CMK (cell line): ENCODE data around the gene BRINP3.
A peak's percentile ranks its signal among the peaks of the same experiment; 100 is the strongest.

Source experiments
- DNase-seq: peaks from one replicate; pipeline ENCODE4 v3.0.0-alpha.2; 2010; ENCODE audit warnings: low read depth

Gene BRINP3

DNA sequence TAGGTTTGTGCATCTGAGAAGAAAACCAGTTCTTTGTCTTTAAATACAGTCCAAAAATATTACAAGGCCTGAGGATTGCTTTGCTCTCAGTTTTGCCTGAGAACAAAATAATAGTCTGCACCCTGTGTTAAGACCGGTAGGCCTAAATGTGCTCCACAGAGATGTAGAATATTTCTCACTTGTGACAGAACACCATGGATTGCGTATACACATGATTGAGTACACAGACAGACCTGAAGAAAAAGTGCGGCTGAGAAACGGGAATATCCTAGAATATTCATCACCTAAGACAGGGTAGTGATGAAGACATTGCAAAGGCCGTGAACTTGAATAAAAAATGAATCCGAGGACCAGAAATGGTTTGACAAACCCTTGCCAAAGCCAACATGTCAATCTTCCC lies 155.4 kb downstream of the BRINP3 start:
- DNase-seq = no peak

DNA sequence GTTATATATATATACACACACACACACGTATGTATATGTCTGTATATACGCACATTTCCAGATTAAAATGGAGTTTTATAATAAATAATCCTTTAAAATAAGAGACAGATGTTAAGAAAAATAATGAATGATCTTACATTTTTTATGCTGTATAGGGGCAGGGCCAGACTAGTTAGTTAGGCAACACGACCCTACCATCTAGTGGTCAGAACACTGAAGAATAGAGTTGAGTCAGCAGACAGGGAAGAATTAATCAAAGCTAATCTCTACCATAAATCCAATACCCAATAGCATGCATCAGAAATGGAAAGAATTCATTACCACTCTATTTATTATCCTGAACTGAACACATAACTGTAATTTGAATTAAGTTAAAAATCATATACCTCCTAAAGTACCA lies 156.7 kb downstream of the BRINP3 start:
- DNase-seq = peak; percentile 20

DNA sequence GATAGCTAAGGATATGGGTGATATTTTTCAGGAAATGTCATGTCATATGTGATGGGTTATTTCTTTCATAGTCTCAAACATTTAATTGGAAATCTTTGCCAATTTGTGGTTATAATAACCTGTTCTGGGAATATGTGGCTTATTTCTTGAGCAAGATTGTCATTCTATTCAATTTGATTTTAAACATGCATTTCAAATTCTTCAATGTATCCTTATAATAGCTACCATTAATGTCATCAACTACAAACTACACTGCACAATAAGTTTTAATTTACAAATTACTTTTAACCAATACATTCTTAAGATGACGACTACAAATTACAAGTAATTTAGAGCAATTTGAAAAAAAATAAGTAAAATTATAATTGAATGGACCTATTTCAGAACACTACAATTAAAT lies 164.9 kb downstream of the BRINP3 start:
- no peak for DNase-seq

DNA sequence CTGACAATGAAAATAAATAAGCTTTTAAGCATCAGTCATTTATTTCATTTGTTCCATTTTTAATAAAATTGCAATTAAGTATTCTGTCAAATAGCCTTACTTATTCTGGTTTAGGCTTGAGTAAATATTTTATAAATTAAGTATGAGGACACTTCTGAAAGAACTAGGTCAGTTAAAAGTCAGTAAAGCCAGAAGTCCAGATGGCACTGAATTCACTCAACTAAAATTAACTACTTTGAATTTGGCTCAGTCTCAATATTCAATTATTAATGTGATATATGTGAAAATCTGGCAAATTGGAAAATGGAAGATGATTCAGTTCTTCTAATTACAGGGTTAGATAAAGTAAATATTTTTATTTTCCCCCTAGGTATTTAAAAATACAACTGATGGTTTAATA lies 174.2 kb downstream of the BRINP3 start:
- no peak for DNase-seq

DNA sequence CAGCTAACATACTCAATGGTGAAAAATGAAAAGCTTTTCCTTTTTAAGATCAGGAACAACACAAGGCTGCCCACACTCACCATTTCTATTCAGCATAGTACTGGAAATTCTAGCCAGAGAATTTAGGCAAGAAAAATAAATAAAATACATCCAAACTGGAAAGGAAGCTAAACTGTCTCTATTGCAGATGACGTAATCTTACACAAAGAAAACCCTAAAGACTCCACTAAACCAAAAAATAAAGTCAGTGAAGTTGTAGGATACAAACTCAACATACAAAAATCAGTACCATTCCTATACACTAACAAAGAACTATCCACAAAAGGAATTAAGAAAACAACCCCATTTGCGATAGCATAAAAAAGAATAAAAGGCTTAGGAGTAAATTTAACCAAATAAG lies 181.2 kb downstream of the BRINP3 start:
- DNase-seq = no peak

DNA sequence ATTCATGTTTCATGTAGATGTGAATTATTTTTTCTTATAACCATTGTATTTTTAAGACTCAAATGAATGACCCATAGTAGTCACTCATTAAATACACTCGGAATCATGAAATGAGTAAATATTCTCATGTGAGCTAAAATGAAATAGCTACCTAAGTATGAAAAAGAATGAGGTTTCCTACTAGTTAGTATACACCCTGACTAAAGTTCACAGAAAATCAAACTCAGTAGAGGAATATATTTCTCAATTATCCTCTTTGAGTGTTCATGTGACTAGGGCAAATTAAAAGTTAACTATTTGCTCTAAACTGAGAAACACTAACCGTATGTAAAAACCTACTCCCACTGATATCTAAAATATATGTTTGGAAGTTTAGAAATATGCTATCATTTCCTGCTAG lies 187.8 kb downstream of the BRINP3 start:
- DNase-seq = no peak

DNA sequence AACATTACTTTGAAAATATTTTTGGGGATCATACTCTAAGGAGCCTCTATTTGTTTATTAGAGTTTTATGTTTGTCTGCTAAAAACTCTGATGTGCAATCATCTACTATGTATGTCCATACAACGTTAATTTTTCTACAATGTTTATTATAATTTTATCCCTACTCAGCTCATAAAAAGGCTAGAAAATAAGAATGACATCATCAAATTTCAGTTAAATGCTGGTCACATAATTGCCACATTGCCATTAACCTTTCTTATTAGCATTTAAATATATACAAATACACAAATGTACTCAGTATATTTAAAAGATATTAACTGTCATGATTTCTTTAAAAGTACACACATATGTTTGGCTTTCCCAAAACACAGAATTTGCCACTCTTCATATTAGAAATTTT lies 191.6 kb downstream of the BRINP3 start:
- DNase-seq = no peak

DNA sequence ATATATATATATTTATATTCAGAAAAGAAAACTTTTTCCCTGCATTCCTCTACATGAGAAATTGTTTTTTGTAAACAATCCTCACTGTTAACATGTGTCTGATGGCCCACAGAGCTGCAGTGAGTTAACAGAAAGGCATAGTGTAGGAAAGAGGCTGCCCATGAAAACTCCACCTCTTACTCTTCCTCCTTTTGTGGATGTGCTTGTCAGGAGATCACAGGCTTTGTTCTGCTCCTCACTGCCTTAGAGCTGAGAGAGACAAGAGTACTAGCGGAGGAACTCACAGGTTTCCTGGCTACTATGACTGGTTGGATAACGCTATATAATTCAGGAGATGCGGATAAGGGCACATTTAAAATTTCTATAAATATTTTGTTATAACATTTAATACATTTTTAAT lies 200.6 kb downstream of the BRINP3 start:
- no peak for DNase-seq

DNA sequence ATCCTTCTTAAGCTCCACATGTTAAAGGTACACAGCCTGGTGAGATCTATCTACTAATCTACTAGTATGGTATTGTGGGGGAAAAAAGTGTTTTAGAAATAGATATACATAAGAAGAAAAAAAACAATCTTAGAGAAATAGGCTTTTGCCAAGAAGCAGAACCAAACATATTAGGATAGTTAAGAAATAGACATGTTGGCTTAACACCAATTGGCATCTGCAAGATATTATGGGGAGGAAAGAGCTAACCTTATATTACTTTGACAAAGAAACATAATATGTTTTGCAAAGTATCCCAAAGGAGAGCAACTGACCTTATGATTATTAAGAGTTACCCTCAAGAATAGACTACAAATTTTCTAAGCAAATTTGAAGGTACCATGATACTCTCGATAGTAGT lies 202.9 kb downstream of the BRINP3 start:
- no peak for DNase-seq

DNA sequence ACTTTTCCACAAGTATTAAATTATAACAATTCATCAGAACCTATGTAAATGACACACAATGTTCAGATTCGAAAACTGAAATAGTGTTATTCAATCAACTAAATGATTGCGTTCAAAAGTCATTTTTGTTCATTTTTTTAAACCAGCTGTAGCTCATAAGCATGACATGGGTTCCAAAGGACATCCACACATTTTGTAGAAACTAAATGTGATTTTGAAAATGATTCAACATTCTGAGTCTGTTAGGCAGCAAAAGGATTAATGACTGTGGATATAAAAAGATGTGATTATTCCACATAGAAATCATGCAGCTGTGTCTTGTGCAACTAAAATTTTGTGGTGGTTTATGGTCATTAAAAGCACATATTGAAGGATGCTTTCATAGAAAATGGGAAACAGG lies 204.5 kb downstream of the BRINP3 start:
- DNase-seq = no peak

DNA sequence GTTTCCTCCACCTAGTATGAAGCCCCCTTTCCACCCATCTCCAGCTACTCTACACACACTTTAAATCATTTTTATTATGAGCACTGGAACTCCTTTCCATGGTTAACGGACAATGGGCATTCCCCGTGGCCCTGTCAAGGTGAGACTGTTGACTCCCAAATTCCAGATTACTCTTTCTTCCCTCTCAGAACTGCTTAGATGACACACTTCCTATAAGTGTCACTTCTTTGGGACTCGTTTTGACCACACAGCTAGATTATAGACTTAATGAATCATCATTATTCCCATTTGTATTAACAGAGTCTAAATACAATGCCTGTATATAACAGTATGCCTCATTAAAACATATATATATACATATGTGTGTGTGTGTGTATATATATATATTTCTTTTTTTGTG lies 215.1 kb downstream of the BRINP3 start:
- no peak for DNase-seq

DNA sequence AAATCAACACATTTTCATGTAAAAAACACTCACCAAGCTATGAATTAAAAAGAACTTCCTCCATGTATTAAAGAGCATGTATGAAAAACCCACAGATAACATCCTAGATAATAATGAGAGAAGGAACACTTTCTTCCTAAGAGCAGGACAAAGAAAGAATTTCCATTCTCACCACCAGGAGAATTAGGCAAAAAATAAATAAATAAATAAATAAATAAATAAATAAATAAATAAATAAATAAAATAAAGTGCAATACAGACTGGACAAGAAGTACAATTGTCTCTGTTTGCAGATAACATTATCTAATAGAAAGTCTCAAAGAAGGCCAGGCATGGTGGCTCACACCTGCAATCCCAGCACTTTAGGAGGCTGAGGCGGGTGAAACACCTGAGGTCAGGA lies 218.2 kb downstream of the BRINP3 start:
- no peak for DNase-seq

DNA sequence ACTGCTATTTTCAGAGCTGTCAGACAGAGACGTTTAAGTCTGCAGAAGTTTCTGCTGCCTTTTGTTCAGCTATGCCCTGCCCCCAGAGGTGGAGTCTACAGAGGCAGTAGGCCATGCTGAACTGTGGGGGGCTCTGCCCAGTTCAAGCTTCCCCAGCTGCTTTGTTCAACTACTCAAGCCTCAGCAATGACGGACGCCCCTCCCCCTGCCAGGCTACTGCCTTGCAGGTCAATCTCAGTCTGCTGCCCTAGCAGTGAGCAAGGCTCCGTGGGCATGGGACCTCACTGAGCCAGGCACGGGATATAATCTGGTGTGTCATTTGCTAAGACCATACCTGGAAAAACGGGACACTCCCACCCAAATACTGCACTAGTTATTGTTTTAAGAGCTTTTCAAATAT lies 219.7 kb downstream of the BRINP3 start:
- no peak for DNase-seq

DNA sequence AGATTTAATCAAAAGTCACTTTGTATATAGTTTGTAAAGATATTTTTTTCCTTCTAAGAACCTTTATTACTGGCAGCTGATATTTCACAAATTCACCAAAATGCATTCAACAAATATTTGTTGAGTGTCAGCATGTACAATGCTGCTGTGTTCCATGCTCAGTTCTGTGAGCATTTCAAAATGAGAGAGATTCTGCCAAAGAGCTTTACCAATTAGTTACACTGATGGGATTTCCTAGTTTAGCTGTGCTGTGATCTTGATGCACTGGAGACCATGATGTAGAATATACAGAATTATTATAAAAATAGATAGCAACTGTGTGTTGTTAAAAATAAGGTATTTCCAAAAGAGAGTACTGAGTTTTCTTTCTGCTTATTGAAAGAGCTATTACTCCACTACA lies 225.6 kb downstream of the BRINP3 start:
- DNase-seq = no peak

DNA sequence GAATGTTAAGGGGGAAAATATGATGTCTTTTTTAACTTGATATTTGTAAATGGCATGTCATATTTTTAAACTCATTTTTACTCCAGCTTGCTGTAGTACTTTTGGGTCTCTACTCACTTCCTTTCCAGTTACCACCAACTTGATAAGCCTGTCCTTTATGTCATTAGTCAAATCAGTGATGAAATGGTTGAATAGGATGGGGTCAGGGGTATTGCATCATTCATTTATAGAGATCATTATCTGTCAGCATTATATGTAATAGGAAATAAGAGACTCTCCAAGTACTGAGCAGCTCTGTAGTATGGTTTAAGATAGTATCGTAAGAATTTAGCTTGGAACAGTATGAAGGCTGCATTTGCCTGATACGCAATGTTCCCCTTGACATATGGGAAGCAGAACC lies 227.3 kb downstream of the BRINP3 start:
- DNase-seq = peak; percentile 12

DNA sequence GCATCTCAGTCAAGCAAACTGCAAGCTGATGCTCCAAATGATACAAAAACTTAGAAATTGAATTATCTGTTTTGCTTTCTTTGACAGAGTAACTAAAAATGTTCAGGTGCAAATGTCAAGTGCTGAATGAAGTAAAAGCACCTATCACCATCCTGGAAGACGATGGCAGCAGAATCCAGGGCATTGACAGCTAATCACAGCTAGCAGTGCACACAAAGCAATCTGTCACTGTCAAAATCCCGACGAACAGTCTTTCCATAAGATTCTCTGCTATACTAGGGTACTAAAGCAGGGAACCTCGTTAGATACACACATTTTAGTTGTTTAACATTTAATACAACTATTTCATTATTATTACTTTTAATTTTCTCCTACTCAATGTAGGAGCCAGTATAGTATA lies 233.3 kb downstream of the BRINP3 start:
- DNase-seq = no peak

DNA sequence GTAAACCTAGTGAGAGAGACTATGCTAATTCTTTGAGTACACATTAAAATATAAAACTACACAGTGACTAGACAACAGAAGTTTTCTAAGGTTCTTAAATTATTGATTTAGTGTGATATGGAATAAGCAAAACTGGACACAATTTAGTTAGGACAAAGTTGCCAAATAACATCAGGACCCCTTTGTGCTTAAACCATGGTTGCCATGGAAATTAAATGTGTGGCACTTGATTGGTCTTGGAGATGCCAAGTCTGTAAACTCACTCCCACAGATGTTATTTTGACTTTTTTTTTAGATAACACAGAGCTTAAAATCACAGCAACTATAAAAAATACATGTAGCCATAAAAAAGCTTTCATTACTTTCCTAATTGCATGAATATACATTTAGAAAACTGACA lies 234.6 kb downstream of the BRINP3 start:
- DNase-seq = no peak

DNA sequence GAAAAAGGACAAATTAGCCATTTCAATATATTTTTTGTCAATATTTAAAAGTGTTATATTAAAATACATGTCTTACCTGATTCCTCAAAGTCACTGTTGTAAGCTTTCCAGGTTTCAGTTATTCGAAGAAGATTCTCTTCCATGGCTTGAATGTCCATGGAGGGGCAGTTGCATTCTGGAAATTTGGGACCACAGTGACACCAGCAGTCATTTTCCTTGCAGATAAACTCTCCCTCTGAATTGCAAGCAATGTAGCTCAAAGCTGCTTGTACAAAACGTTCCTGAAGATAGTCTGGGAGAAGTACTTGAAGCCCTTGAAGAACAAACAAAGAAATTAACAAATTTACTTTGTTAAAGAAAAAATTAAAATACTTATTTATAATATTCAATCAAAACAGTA lies 251.7 kb downstream of the BRINP3 start:
- DNase-seq = no peak

DNA sequence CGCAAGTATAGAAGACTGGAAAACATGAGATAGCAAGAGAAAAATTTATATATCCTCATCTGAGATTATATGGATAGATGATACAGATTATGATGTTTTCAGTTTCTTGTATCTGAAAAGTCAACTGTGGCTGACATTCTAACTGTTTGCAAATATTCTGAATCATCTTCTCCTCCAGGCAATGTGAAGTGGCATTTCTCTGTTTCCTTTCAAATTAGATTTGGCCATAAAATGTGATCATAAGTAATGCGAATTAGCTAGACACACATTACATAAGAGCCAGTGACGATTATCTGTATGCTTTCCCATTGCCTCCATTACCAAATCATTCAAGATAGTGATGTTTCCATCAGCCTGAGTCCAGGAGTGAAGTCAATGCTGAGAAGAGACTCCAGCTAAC lies 265.2 kb downstream of the BRINP3 start:
- DNase-seq = no peak

DNA sequence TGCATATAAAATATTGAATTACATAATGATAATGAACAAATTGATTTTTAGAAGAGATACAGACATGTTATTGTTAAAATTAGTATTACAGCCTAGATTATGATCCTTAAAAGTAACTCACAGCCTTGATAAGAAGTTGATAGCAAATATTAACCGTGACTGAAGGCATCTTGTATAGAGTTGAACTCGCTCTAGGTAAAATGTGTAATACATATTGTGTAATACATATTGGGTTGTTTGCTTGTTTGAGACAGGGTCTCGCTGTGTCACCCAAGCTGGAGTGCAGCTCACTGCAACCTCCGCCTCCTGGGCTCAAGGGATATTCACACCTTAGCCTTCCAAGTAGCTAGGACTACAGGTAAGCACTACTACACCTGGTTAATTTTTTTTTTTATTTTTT lies 269.9 kb downstream of the BRINP3 start:
- DNase-seq = no peak

DNA sequence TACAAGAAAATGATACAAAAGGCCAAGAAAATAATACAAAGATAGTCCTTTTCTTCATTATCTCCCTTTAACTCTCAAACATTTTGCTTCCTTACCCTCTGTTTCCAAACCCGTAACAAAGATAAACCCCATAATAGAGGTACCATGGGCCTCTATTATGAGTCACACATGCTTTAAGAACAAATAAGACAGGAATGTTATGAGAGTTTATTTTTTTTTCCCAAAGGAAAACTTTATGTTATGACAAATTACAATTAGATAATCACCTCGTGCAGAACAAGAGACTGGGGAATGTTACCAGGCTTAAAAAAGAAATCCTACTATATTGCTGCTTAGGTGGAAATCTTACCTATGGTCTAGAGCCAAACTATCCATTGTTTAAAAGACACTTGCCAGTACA lies 272.0 kb downstream of the BRINP3 start:
- no peak for DNase-seq

DNA sequence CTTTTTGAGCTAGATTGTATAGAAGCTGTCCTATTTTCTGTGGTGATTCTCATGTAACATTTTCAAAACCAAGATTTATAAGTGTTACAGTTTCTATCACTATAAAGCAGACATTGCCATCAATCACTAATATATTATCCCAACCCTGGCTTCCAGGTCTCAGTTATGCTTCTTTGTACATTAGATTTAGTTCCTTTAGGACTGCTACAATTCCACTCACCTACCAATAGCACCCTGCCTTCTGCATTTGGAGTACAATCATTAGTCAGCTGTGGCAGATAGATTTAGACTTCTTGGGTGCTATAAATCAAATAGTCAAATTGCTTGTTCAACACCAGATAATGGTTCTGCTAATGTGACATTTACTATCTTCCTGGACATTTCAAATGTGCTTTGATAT lies 281.6 kb downstream of the BRINP3 start:
- DNase-seq = no peak

DNA sequence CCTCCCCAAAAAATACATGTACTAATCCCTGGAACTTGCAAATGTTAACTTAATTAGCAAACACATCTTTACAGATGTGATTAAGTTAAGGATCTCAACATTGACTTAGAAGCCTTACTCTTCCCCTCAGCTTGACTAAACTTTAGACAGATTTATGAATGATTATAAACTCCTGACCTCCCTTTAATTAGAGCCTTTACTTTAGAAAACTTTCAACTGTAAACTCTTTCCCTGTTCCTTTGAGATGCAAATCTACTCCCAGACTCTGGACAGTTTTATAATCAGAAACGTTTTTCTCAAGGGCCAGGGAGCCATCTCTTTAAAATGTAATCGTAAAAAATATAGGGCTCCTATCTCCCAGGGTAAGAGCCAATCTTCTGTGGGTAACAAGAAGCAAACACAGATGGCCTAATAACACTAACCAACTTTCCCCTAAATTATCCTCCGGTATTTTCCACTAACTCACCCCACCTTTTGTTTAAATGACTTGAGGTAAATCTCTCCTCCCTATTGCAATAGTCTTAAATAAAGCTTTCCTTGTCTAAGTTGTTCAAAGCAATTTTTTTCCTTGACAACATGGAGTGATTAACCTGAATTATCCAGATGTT lies 284.1 kb downstream of the BRINP3 start:
- DNase-seq = no peak

DNA sequence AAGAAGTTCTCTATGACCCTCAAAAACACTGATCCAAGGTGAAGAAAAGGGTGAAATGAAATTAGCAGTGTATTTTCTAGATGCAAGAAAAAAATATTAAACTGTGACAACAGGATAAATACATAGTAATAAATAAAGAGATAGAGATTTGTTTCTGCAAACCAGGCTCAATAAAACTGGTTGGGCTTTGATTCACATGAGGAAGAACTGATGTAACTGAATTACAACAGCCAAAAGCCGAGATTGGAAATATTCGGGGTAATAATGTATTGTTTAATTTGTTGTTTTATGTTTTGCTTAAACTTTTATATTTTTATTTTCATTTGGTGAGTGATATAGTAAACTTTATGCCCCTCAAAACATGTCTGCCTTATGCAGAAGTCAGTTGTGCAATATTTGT lies 285.0 kb downstream of the BRINP3 start:
- DNase-seq = no peak

DNA sequence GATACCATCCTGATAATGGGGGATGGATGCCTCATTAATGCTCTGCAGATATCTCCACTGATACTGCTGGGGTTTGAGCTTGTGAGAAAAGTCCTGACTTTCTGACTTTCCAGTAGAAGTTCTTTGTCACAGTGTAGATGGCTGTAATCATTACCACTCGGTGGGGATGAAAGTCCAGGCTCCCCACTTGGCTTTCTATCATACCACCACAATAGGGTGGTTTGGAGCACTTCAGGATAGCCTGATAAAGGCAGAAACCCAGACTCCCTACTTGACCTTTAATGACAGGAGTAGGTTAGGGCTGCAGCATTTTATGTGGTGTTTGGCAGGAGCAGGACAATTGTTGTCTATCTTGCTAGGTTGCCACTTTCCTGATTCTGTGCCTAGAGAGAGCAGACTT lies 294.1 kb downstream of the BRINP3 start:
- DNase-seq = no peak
